Parathyroid adenoma (tissue), 2 donors: Measurements from ENCODE around the gene EIF6.
"Not testable (repeated sequence)": the region's sequence is repeated elsewhere in the genome, so short reads cannot be mapped to it uniquely, and the experiment has no call there.

Source experiments
- H2AFZ ChIP-seq: fragments of 300-600 bp; sonication (generic); one replicate; pipeline ENCODE4 v1.7.0; 2017; ENCODE audit warnings: antibody characterized with exemption, mild to moderate bottlenecking
- H3K27ac ChIP-seq: fragments of 300-600 bp; sonication (generic); one replicate; pipeline ENCODE4 v1.7.0; 2017
- H3K27me3 ChIP-seq: fragments of 300-600 bp; sonication (generic); one replicate; pipeline ENCODE4 v1.7.0; 2017; ENCODE audit warnings: low read length; ENCODE audit not compliant: control insufficient read depth, insufficient read depth
- H3K36me3 ChIP-seq: fragments of 300-600 bp; sonication (generic); one replicate; pipeline ENCODE4 v1.7.0; 2017; ENCODE audit warnings: low read length; ENCODE audit not compliant: control insufficient read depth, insufficient read depth
- H3K4me1 ChIP-seq: fragments of 300-600 bp; sonication (generic); one replicate; pipeline ENCODE4 v1.7.0; 2017; ENCODE audit warnings: control low read depth
- H3K4me2 ChIP-seq: fragments of 300-600 bp; sonication (generic); one replicate; pipeline ENCODE4 v1.7.0; 2017; ENCODE audit warnings: low read length
- H3K4me3 ChIP-seq: fragments of 300-600 bp; sonication (generic); one replicate; pipeline ENCODE4 v1.7.0; 2017; ENCODE audit warnings: low read depth, low read length
- H3K79me2 ChIP-seq: fragments of 300-600 bp; sonication (generic); one replicate; pipeline ENCODE4 v1.7.0; 2017; ENCODE audit warnings: control low read depth
- H3K9ac ChIP-seq: fragments of 300-600 bp; sonication (generic); one replicate; pipeline ENCODE4 v1.7.0; 2017; ENCODE audit warnings: mild to moderate bottlenecking
- H3K9me3 ChIP-seq: fragments of 300-600 bp; sonication (generic); one replicate; pipeline ENCODE4 v1.7.0; 2017; ENCODE audit warnings: low read length; ENCODE audit not compliant: control insufficient read depth
- CTCF ChIP-seq: fragments of 300-600 bp; sonication (generic); IDR thresholded peaks from one replicate; pipeline ENCODE4 v1.7.0; 2017; ENCODE audit warnings: antibody characterized with exemption, mild to moderate bottlenecking
- donor health status: primary hyperparathyroidism.

EIF6 gene

DNA sequence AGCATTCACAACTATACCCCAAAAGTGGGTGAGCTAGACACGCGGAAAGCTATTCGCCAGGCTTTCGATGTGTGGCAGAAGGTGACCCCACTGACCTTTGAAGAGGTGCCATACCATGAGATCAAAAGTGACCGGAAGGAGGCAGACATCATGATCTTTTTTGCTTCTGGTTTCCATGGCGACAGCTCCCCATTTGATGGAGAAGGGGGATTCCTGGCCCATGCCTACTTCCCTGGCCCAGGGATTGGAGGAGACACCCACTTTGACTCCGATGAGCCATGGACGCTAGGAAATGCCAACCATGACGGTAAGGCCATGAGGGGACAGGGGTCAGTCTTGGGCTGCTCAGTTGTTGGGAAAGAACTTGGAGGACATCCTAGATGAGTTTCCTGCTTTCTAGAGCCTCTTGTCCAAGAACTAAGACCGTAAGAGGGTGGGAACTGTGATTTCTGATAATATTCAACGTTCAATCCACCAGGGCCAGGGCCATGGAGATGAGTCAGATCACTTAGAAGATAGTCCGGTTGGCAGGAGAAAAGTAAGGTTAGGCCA lies 30.0 kb downstream of the EIF6 start:
- Histone ChIP-seq H3K4me2 (no peak overlapping the region), H3K4me3 (no peak overlapping the region), H3K9ac (no peak overlapping the region), H3K27ac (no peak overlapping the region), H3K4me1 (peaks cover 4% of the 10 kb centered on the region), H3K9me3 (no peaks in the 10 kb centered on the region), H3K27me3 (no peaks in the 10 kb centered on the region), H3K79me2 (peaks cover 7% of the 10 kb centered on the region), H2AFZ (no peak overlapping the region), H3K36me3 (no peaks in the 10 kb centered on the region)
- TF ChIP-seq CTCF, result no peak

DNA sequence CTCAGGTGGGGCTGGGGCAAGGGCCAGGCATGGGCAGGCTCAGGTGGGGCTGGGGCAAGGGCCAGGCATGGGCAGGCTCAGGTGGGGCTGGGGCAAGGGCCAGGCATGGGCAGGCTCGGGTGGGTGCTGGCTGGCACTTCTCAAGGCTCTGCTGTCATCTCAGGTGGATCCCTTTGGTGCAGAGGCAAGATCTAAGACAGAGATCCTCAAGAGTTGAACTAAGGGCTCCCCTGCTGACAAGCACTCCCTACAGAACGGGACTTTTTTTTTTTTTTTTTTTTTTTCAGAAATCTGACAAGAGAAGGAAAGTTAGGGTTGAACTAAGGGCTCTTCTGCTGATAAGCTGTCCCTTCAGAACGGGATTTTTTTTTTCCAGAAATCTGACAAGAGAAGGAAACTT lies 31.6 kb downstream of the EIF6 start:
- no peak overlapping the region for H3K9ac ChIP-seq
- H3K27ac ChIP-seq, result no peak overlapping the region
- peaks cover 5% of the 10 kb centered on the region for H3K79me2 ChIP-seq
- peaks cover 4% of the 10 kb centered on the region for H3K4me1 ChIP-seq
- no peaks in the 10 kb centered on the region for H3K9me3 ChIP-seq
- no peak overlapping the region for H2AFZ ChIP-seq
- H3K36me3 ChIP-seq, result no peaks in the 10 kb centered on the region
- H3K4me3 ChIP-seq, result no peak overlapping the region
- H3K27me3 ChIP-seq, result no peaks in the 10 kb centered on the region
- H3K4me2 ChIP-seq, result no peak overlapping the region
- no peak for TF ChIP-seq CTCF

GRCh38 chr20:35252598-35252997 lies 32.0 kb downstream of the EIF6 start:
- H3K4me2 ChIP-seq, H3K4me1 ChIP-seq, H3K4me3 ChIP-seq, H3K36me3 ChIP-seq, H3K9ac ChIP-seq, H3K27ac ChIP-seq, H3K9me3 ChIP-seq, H3K27me3 ChIP-seq, H3K79me2 ChIP-seq, H2AFZ ChIP-seq: not testable (repeated sequence)

DNA sequence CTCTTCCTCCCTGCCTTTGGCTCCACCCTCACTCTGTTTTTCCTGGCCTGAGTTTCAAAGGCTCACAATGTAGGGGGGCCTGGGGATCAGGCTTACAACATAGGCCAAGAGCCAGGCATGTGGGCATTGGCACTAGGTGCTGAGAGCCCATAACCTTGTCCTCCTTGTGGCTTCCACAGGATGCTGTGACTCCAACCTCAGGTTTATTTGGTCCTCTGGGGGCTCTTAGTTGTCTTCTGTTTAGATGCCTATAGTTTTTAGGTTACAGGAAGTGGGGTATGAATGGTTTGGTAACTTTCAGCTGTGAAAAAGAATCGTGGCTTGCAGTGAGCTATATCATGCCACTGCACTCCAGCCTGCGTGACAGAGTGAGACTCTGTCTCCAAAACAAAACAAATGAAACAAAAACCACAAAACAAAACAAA lies 32.5 kb downstream of the EIF6 start:
- Histone ChIP-seq H3K4me1 (peaks cover under 1% of the 10 kb centered on the region), H3K27ac (no peak overlapping the region), H2AFZ (no peak overlapping the region), H3K4me3 (no peak overlapping the region), H3K9me3 (no peaks in the 10 kb centered on the region), H3K9ac (no peak overlapping the region), H3K4me2 (no peak overlapping the region), H3K79me2 (peaks cover 5% of the 10 kb centered on the region), H3K36me3 (no peaks in the 10 kb centered on the region), H3K27me3 (no peaks in the 10 kb centered on the region)
- TF ChIP-seq CTCF, result no peak

DNA sequence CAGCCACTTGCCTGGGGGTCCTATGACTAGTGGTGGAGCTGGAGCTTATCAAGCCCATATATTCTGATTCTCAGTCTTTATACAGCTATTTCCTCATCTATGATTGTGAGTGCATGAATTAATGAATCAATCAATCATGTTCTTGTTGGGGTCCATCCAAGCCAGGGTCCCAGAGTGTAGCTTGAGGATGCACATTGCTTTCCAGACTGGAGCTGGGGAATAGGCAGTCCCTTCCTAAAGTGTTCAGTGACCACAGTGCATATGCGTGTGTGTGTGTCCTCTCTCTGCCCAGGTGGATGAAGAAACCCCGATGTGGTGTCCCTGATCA lies 33.0 kb downstream of the EIF6 start:
- no peaks in the 10 kb centered on the region for H3K27me3 ChIP-seq
- H3K4me2 ChIP-seq, result no peak overlapping the region
- H3K36me3 ChIP-seq, result no peaks in the 10 kb centered on the region
- no peak overlapping the region for H3K27ac ChIP-seq
- H3K79me2 ChIP-seq, result peaks cover 5% of the 10 kb centered on the region
- no peaks in the 10 kb centered on the region for H3K4me1 ChIP-seq
- no peak overlapping the region for H2AFZ ChIP-seq
- no peak overlapping the region for H3K4me3 ChIP-seq
- no peak for TF ChIP-seq CTCF
- H3K9ac ChIP-seq, result no peak overlapping the region
- no peaks in the 10 kb centered on the region for H3K9me3 ChIP-seq
